ENCODE data around the gene GRHL3.
"Not testable (repeated sequence)": the region's sequence is repeated elsewhere in the genome, so short reads cannot be mapped to it uniquely, and the experiment has no call there.

GRHL3 gene

GRCh38 chr1:24319312-24319863, at the start of gene GRHL3:
TSS of gene GRHL3 (plus strand) at chr1:24319357. CDS start at chr1:24319552, 195 bp downstream.
- DNase-seq (ENCODE audit: low read depth in 2 of 2): no peak

- DNase-seq (ENCODE audit: low read depth in 2 of 2): not testable (repeated sequence)
Observed at GRCh38 chr1:24274203-24275103, 44.7 kb upstream of the GRHL3 start.

- DNase-seq (ENCODE audit: low read depth in 2 of 2): no peak
Observed at GRCh38 chr1:24275104-24275410, 44.1 kb upstream of the GRHL3 start.

GRCh38 chr1:24275510-24275909, 43.6 kb upstream of the GRHL3 start:
- DNase-seq (ENCODE audit: low read depth in 2 of 2): no peak

- DNase-seq (ENCODE audit: low read depth in 2 of 2): no peak
Observed at GRCh38 chr1:24276791-24277190, 42.4 kb upstream of the GRHL3 start.

GRCh38 chr1:24277420-24278169, 41.6 kb upstream of the GRHL3 start:
- no peak for DNase-seq (ENCODE audit: low read depth in 2 of 2)

- DNase-seq (ENCODE audit: low read depth in 2 of 2): no peak
Observed at GRCh38 chr1:24278726-24279125, 40.4 kb upstream of the GRHL3 start.

GRCh38 chr1:24279590-24280232, 39.4 kb upstream of the GRHL3 start:
- DNase-seq (ENCODE audit: low read depth in 2 of 2): no peak

GRCh38 chr1:24281591-24281990, 37.6 kb upstream of the GRHL3 start:
- no peak for DNase-seq (ENCODE audit: low read depth in 2 of 2)

- DNase-seq (ENCODE audit: low read depth in 2 of 2): no peak
Observed at GRCh38 chr1:24282491-24282890, 36.7 kb upstream of the GRHL3 start.

- DNase-seq (ENCODE audit: low read depth in 2 of 2): no peak
Observed at GRCh38 chr1:24283326-24284155, 35.6 kb upstream of the GRHL3 start.

GRCh38 chr1:24284156-24284471, 35.0 kb upstream of the GRHL3 start:
- no peak for DNase-seq (ENCODE audit: low read depth in 2 of 2)

GRCh38 chr1:24285231-24285630, 33.9 kb upstream of the GRHL3 start:
- DNase-seq (ENCODE audit: low read depth in 2 of 2): no peak

GRCh38 chr1:24286246-24287010, 32.7 kb upstream of the GRHL3 start:
- no peak for DNase-seq (ENCODE audit: low read depth in 2 of 2)

- DNase-seq (ENCODE audit: low read depth in 2 of 2): not testable (repeated sequence)
Observed at GRCh38 chr1:24287779-24288178, 31.4 kb upstream of the GRHL3 start.

GRCh38 chr1:24288479-24288878, 30.7 kb upstream of the GRHL3 start:
- DNase-seq (ENCODE audit: low read depth in 2 of 2): no peak

GRCh38 chr1:24289937-24290595, 29.1 kb upstream of the GRHL3 start:
- no peak for DNase-seq (ENCODE audit: low read depth in 2 of 2)

GRCh38 chr1:24290933-24291487, 28.1 kb upstream of the GRHL3 start:
- DNase-seq (ENCODE audit: low read depth in 2 of 2): no peak

- DNase-seq (ENCODE audit: low read depth in 2 of 2): no peak
Observed at GRCh38 chr1:24292103-24292502, 27.1 kb upstream of the GRHL3 start.

- DNase-seq (ENCODE audit: low read depth in 2 of 2): no peak
Observed at GRCh38 chr1:24292887-24293286, 26.3 kb upstream of the GRHL3 start.
